H9 (cell line): Measurements from ENCODE around the gene HSD11B1. TPM values are rescaled to one million over a fixed set of nuclear protein-coding genes. Genes with fewer than 3 reads are reported as not detected.

Experiments
- DNase-seq: peaks from one replicate; pipeline ENCODE4 v3.0.0-alpha.2; 2017
- H2AFZ ChIP-seq: one replicate; pipeline ENCODE4 v1.6.1; 2013; ENCODE audit warnings: mild to moderate bottlenecking, low read length, control low read depth, moderate library complexity
- H2AK5ac ChIP-seq: 2 replicates; pipeline ENCODE4 v1.6.1; 2013; ENCODE audit warnings: low read length, control low read depth, mixed read lengths; ENCODE audit not compliant: insufficient read length
- H2BK120ac ChIP-seq: one replicate; pipeline ENCODE4 v1.6.1; 2013; ENCODE audit warnings: low read depth, mild to moderate bottlenecking, low read length, control low read depth, inconsistent platforms; ENCODE audit not compliant: poor library complexity, severe bottlenecking
- H2BK12ac ChIP-seq: 2 replicates; pipeline ENCODE4 v1.6.1; 2013; ENCODE audit warnings: low read length, control low read depth, mixed read lengths, low read depth; ENCODE audit not compliant: insufficient read length
- H2BK15ac ChIP-seq: 2 replicates; pipeline ENCODE4 v1.6.1; 2013; ENCODE audit warnings: low read depth, low read length, control low read depth
- H2BK20ac ChIP-seq: one replicate; pipeline ENCODE4 v1.6.1; 2013; ENCODE audit warnings: low read depth, mild to moderate bottlenecking, low read length, control low read depth, inconsistent platforms; ENCODE audit not compliant: poor library complexity, severe bottlenecking
- H2BK5ac ChIP-seq: 2 replicates; pipeline ENCODE4 v1.6.1; 2013; ENCODE audit warnings: low read length, control low read depth, mixed read lengths; ENCODE audit not compliant: insufficient read length
- H3K14ac ChIP-seq: 2 replicates; pipeline ENCODE4 v1.6.1; 2013; ENCODE audit warnings: low read length, control low read depth; ENCODE audit not compliant: insufficient read depth
- H3K18ac ChIP-seq: 2 replicates; pipeline ENCODE4 v1.6.1; 2013; ENCODE audit warnings: low read depth, mild to moderate bottlenecking, mixed read lengths, low read length, control low read depth; ENCODE audit not compliant: insufficient read length
- H3K23ac ChIP-seq: 2 replicates; pipeline ENCODE4 v1.6.1; 2013; ENCODE audit warnings: low read length, control low read depth, mixed read lengths, low read depth; ENCODE audit not compliant: insufficient read length
- H3K23me2 ChIP-seq: 2 replicates; pipeline ENCODE4 v1.6.1; 2013; ENCODE audit warnings: low read depth, mild to moderate bottlenecking, mixed read lengths, low read length, control low read depth; ENCODE audit not compliant: insufficient read length, poor library complexity, severe bottlenecking
- H3K27ac ChIP-seq: 2 replicates; pipeline ENCODE4 v1.5.1; 2013; ENCODE audit warnings: low read length, control low read depth, mixed read lengths, low read depth; ENCODE audit not compliant: insufficient read length
- H3K27me3 ChIP-seq: 2 replicates; pipeline ENCODE4 v1.6.1; 2013; ENCODE audit warnings: low read length, control low read depth, inconsistent platforms; ENCODE audit not compliant: insufficient read depth
- H3K4ac ChIP-seq: 2 replicates; pipeline ENCODE4 v1.6.1; 2013; ENCODE audit warnings: low read depth, mild to moderate bottlenecking, control low read depth, inconsistent platforms, low read length, moderate library complexity
- H3K4me1 ChIP-seq: 2 replicates; pipeline ENCODE4 v1.6.1; 2013; ENCODE audit warnings: low read length, control low read depth, inconsistent platforms; ENCODE audit not compliant: insufficient read depth
- H3K4me2 ChIP-seq: 2 replicates; pipeline ENCODE4 v1.6.1; 2013; ENCODE audit warnings: low read length, control low read depth, mixed read lengths; ENCODE audit not compliant: insufficient read length, insufficient read depth
- H3K56ac ChIP-seq: 2 replicates; pipeline ENCODE4 v1.6.1; 2013; ENCODE audit warnings: low read depth, mild to moderate bottlenecking, mixed read lengths, low read length, control low read depth; ENCODE audit not compliant: insufficient read length
- H3K79me1 ChIP-seq: 2 replicates; pipeline ENCODE4 v1.6.1; 2013; ENCODE audit warnings: low read depth, mild to moderate bottlenecking, moderate library complexity, low read length, control low read depth, inconsistent platforms; ENCODE audit not compliant: insufficient read depth, poor library complexity, severe bottlenecking
- H3K79me2 ChIP-seq: 2 replicates; pipeline ENCODE4 v1.6.1; 2013; ENCODE audit warnings: low read length, control low read depth, inconsistent platforms; ENCODE audit not compliant: insufficient read depth
- H3K9ac ChIP-seq: 2 replicates; pipeline ENCODE4 v1.6.1; 2013; ENCODE audit warnings: low read length, control low read depth, mixed read lengths; ENCODE audit not compliant: insufficient read length; ENCODE audit errors: extremely low read depth
- H3K9me3 ChIP-seq: one replicate; pipeline ENCODE4 v1.6.1; 2013; ENCODE audit warnings: low read depth, low read length, inconsistent platforms; ENCODE audit not compliant: control insufficient read depth
- H3T11ph ChIP-seq: one replicate; pipeline ENCODE4 v1.6.1; 2013; ENCODE audit warnings: mild to moderate bottlenecking, low read length, control low read depth, inconsistent platforms
- H4K20me1 ChIP-seq: one replicate; pipeline ENCODE4 v1.6.1; 2013; ENCODE audit not compliant: control insufficient read depth, insufficient read length, insufficient read depth
- H4K5ac ChIP-seq: 2 replicates; pipeline ENCODE4 v1.6.1; 2013; ENCODE audit warnings: low read depth, mild to moderate bottlenecking, mixed read lengths, low read length, control low read depth; ENCODE audit not compliant: insufficient read length
- H4K8ac ChIP-seq: replicated peaks from 2 replicates; pipeline ENCODE4 v1.6.1; 2013; ENCODE audit warnings: low read length, control low read depth, mixed read lengths, low read depth; ENCODE audit not compliant: insufficient read length
- H4K91ac ChIP-seq: 2 replicates; pipeline ENCODE4 v1.6.1; 2013; ENCODE audit warnings: low read depth, mild to moderate bottlenecking, moderate library complexity, mixed read lengths, low read length, control low read depth; ENCODE audit not compliant: insufficient read length
- H3K27ac Mint-ChIP-seq, 3 experiments: 2 replicates in 2 of 3; 3 replicates in 1 of 3; pipeline ENCODE4 v1.8.0; 2020 to 2021; ENCODE audit warnings: mixed read lengths in 3 of 3, mild to moderate bottlenecking in 1 of 3, moderate library complexity in 1 of 3
- H3K27me3 Mint-ChIP-seq: 2 replicates; pipeline ENCODE4 v1.8.0; 2021; ENCODE audit warnings: low read depth, mild to moderate bottlenecking, moderate library complexity, mixed read lengths
- H3K36me3 Mint-ChIP-seq, 3 experiments: 2 replicates in 2 of 3; 3 replicates in 1 of 3; pipeline ENCODE4 v1.8.0; 2020 to 2021; ENCODE audit warnings: low read depth in 3 of 3, mixed read lengths in 3 of 3; ENCODE audit not compliant: insufficient read depth in 1 of 3
- H3K4me1 Mint-ChIP-seq, 2 experiments: 2 replicates each; pipeline ENCODE4 v1.8.0; 2020; ENCODE audit warnings: mixed read lengths in 2 of 2
- H3K4me3 Mint-ChIP-seq, 2 experiments: 2 replicates in 1 of 2; 3 replicates in 1 of 2; pipeline ENCODE4 v1.8.0; 2020 to 2021; ENCODE audit warnings: mild to moderate bottlenecking in 2 of 2, mixed read lengths in 2 of 2, moderate library complexity in 1 of 2
- H3K9me3 Mint-ChIP-seq, 2 experiments: 2 replicates in 1 of 2; 3 replicates in 1 of 2; pipeline ENCODE4 v1.8.0; 2020; ENCODE audit warnings: mild to moderate bottlenecking in 2 of 2, mixed read lengths in 2 of 2, moderate library complexity in 1 of 2
- WGBS: extraction: QIAGEN DNeasy Blood & Tissue Kit; methylation state at CpG from one replicate; pipeline ENCODE4 v1.1.7; 2013; ENCODE audit warnings: missing lambda C conversion rate, low lambda C conversion rate, mixed read lengths; ENCODE audit not compliant: insufficient read length; ENCODE audit errors: extremely low coverage; 5-methylcytosine and 5-hydroxymethylcytosine counted together
- total RNA-seq: library from RNA; stranded (reverse); gene quantifications from 2 replicates; pipeline ENCODE4 v1.2.1, GENCODE V29; 2021
- TF ChIP-seq, protein P1 (sequence below): fragments of 200-600 bp; sonication (generic); conservative IDR thresholded peaks from 3 replicates; pipeline ENCODE4 v1.8.0; 2021; ENCODE audit warnings: antibody characterized with exemption, mild to moderate bottlenecking

Gene HSD11B1
- total RNA-seq, 1 experiment from 2014 or later = not detected

DNA sequence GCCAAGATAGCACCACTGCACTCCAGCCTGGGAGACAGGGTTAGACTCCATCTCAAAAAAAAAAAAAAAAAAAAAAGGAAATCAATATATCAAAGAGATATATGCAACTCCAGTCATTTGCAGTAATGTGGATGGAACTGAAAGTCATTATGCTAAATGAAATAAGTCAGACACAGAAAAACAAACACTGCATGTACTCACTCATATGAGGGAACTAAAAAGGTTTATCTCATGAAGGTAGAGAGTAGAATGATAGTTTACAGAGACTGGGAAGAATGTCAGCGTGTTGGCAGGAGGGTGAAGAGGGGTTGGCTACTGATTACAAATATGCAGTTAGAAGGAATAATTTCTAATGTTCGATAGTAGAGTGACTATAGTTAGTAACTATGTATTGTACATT, 13.2 kb downstream of the HSD11B1 start:
- Histone ChIP-seq H4K20me1 (no peaks in the 10 kb centered on the region), H2BK120ac (no peak overlapping the region), H2AFZ (no peak overlapping the region), H3K79me1 (no peaks in the 10 kb centered on the region), H3K4ac (no peak overlapping the region), H3T11ph (no peak overlapping the region), H3K14ac (no peak overlapping the region), H3K79me2 (no peaks in the 10 kb centered on the region), H2AK5ac (no peak overlapping the region), H3K27ac (no peak overlapping the region), H3K23ac (no peak overlapping the region), H2BK12ac (no peak overlapping the region), H2BK5ac (no peak overlapping the region), H3K56ac (no peak overlapping the region), H3K27me3 (no peaks in the 10 kb centered on the region), H3K9me3 (no peaks in the 10 kb centered on the region), H4K91ac (no peak overlapping the region), H3K4me1 (no peaks in the 10 kb centered on the region), H2BK15ac (no peak overlapping the region), H3K18ac (no peak overlapping the region), H3K4me2 (no peak overlapping the region), H3K23me2 (no peaks in the 10 kb centered on the region), H4K8ac (no peak overlapping the region), H2BK20ac (no peak overlapping the region), H3K9ac (no peak overlapping the region), H4K5ac (no peak overlapping the region)
- Mint-ChIP-seq H3K4me3 (no peak overlapping the region), H3K36me3 (no peaks in the 10 kb centered on the region), H3K27ac (no peak overlapping the region), H3K9me3 (no peaks in the 10 kb centered on the region), H3K27me3 (peaks cover 9% of the 10 kb centered on the region), H3K4me1 (no peaks in the 10 kb centered on the region)
- no CpG with 5 or more reads among the region's 2 CpGs for WGBS
- no peak for DNase-seq
- TF ChIP-seq, protein P1, sequence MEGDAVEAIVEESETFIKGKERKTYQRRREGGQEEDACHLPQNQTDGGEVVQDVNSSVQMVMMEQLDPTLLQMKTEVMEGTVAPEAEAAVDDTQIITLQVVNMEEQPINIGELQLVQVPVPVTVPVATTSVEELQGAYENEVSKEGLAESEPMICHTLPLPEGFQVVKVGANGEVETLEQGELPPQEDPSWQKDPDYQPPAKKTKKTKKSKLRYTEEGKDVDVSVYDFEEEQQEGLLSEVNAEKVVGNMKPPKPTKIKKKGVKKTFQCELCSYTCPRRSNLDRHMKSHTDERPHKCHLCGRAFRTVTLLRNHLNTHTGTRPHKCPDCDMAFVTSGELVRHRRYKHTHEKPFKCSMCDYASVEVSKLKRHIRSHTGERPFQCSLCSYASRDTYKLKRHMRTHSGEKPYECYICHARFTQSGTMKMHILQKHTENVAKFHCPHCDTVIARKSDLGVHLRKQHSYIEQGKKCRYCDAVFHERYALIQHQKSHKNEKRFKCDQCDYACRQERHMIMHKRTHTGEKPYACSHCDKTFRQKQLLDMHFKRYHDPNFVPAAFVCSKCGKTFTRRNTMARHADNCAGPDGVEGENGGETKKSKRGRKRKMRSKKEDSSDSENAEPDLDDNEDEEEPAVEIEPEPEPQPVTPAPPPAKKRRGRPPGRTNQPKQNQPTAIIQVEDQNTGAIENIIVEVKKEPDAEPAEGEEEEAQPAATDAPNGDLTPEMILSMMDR = no peak
